Measurements from ENCODE around the gene UBE2O.

GRCh38 chr17:76376318-76377133 is 76.4 kb downstream of the UBE2O start:
- TF ChIP-seq CTCF (conservative IDR thresholded peaks at IDR 0.05; ENCODE audit: low read length), result no peak
- no peak for TF ChIP-seq EZH2phosphoT487 (IDR thresholded peaks at IDR 0.05; ENCODE audit: borderline replicate concordance, low read depth, low read length)
